Breast epithelium (tissue), 4 donors: ENCODE data around the gene C1orf159. TPM values are rescaled to one million over a fixed set of nuclear protein-coding genes. Genes with fewer than 3 reads are reported as not detected.

Experiments
- DNase-seq, 2 donors: peaks; one replicate each; pipeline ENCODE4 v3.0.0-alpha.2; 2019; ENCODE audit warnings: low spot score in 2 of 2
- H3K27ac ChIP-seq, 2 donors: fragments of 200-600 bp; sonication (generic) in 1 of 2; one replicate each; pipeline ENCODE4 v1.5.1; 2016 to 2019; ENCODE audit warnings: mild to moderate bottlenecking in 1 of 2
- H3K27me3 ChIP-seq, 2 donors: fragments of 200-600 bp; sonication (generic) in 1 of 2; one replicate each; pipeline versions ENCODE4 v1.5.1 to v1.6.0; 2017 to 2019; ENCODE audit warnings: control low read depth in 1 of 2, mild to moderate bottlenecking in 1 of 2
- H3K36me3 ChIP-seq: fragments of 200-600 bp; one replicate; pipeline ENCODE4 v1.5.1; 2019
- H3K4me1 ChIP-seq, 2 donors: fragments of 200-600 bp; sonication (generic); one replicate each; pipeline ENCODE4 v1.5.1; 2016 to 2019; ENCODE audit warnings: control low read depth in 1 of 2
- H3K4me3 ChIP-seq, 3 donors: fragments of 200-600 bp; sonication (generic); 1 replicate in 2 of 3; 2 replicates in 1 of 3; pipeline ENCODE4 v1.5.1; 2016 to 2019; ENCODE audit warnings: mild to moderate bottlenecking in 3 of 3, moderate library complexity in 2 of 3
- H3K9me3 ChIP-seq, 2 donors: fragments of 200-600 bp; sonication (generic) in 1 of 2; one replicate each; pipeline ENCODE4 v1.5.1; 2016 to 2019; ENCODE audit warnings: control low read depth in 1 of 2
- CTCF ChIP-seq, 3 donors: fragments of 450-650 bp; IDR thresholded peaks; one replicate each; pipeline ENCODE4 v1.5.1; 2016 to 2017; ENCODE audit warnings: antibody characterized with exemption in 3 of 3, mild to moderate bottlenecking in 3 of 3, moderate library complexity in 3 of 3
- POLR2A ChIP-seq: fragments of 450-650 bp; IDR thresholded peaks from one replicate; pipeline ENCODE4 v1.6.1; 2016; ENCODE audit warnings: antibody characterized with exemption, mild to moderate bottlenecking, moderate library complexity
- POLR2AphosphoS5 ChIP-seq, 3 donors: sonication (generic); formaldehyde crosslinking; IDR thresholded peaks; one replicate each; pipeline ENCODE4 v1.6.1; 2017; ENCODE audit warnings: antibody characterized with exemption in 3 of 3
- intact Hi-C: fragments of 100-400 bp; cut with DNase I; formaldehyde crosslinking; loops from one replicate; pipeline ENCODE4 v1.15.1; 2023; ENCODE audit warnings: low total_unique reads
- total RNA-seq, 3 donors: library from RNA; depleted of rRNA; stranded (reverse); fragments of >200 nt; gene quantifications; one replicate each; pipeline ENCODE4 v1.1.0, GENCODE V29; 2016

Gene C1orf159
- total RNA-seq, 3 donors from 2014 or later: 6.9 to 24.0 (median 12.5) TPM

- no peaks in the 10 kb centered on the region for H3K36me3 ChIP-seq
- H3K9me3 ChIP-seq: peaks cover 8% of the 10 kb centered on the region in 2 donors
- H3K27me3 ChIP-seq: no peaks in the 10 kb centered on the region
- peaks cover 0 to 2% of the 10 kb centered on the region in 2 donors for H3K4me1 ChIP-seq
- peak in 1 of 2 donors; percentile 41 for DNase-seq
- no peak overlapping the region for H3K27ac ChIP-seq
- TF ChIP-seq CTCF (IDR thresholded peaks at IDR 0.05) (no peak), POLR2AphosphoS5 (IDR thresholded peaks at IDR 0.05) (no peak), POLR2A (no peak)
- intact Hi-C loops: no loop called here
- H3K4me3 ChIP-seq: no peak overlapping the region
These were observed 1.5 kb downstream of the C1orf159 start for GRCh38 chr1:1114431-1114830.

GRCh38 chr1:1112237-1112985 is 3.5 kb downstream of the C1orf159 start:
- intact Hi-C loops: no loop called here
- DNase-seq: peak in 1 of 2 donors; percentile 24
- no peak overlapping the region for H3K4me3 ChIP-seq
- peaks cover 0 to 2% of the 10 kb centered on the region in 2 donors for H3K4me1 ChIP-seq
- H3K36me3 ChIP-seq: no peaks in the 10 kb centered on the region
- no peak for TF ChIP-seq CTCF (IDR thresholded peaks at IDR 0.05)
- peaks cover 8% of the 10 kb centered on the region in 2 donors for H3K9me3 ChIP-seq
- no peak overlapping the region for H3K27ac ChIP-seq
- no peaks in the 10 kb centered on the region for H3K27me3 ChIP-seq

- TF ChIP-seq CTCF (IDR thresholded peaks at IDR 0.05) (no peak), POLR2A (no peak), POLR2AphosphoS5 (IDR thresholded peaks at IDR 0.05) (no peak)
- H3K36me3 ChIP-seq: no peaks in the 10 kb centered on the region
- no peak overlapping the region for H3K4me3 ChIP-seq
- H3K4me1 ChIP-seq: peaks cover 0 to 2% of the 10 kb centered on the region in 2 donors
- H3K27ac ChIP-seq: no peak overlapping the region
- no peaks in the 10 kb centered on the region for H3K27me3 ChIP-seq
- H3K9me3 ChIP-seq: peaks cover 8 to 10% of the 10 kb centered on the region in 2 donors
- intact Hi-C loops: no loop called here
- peak in 1 of 2 donors; percentile 27 for DNase-seq
These were observed 4.2 kb downstream of the C1orf159 start for GRCh38 chr1:1111516-1112236.

GRCh38 chr1:1110561-1110971 is 5.3 kb downstream of the C1orf159 start:
- Histone ChIP-seq H3K4me3 (no peak overlapping the region), H3K4me1 (no peaks in the 10 kb centered on the region), H3K9me3 (peaks cover 8 to 12% of the 10 kb centered on the region in 2 donors), H3K36me3 (no peaks in the 10 kb centered on the region), H3K27me3 (no peaks in the 10 kb centered on the region), H3K27ac (no peak overlapping the region)
- intact Hi-C loops: no loop called here
- DNase-seq: no peak
- no peak for TF ChIP-seq CTCF (IDR thresholded peaks at IDR 0.05)
- no peak for TF ChIP-seq POLR2A
- TF ChIP-seq POLR2AphosphoS5 (IDR thresholded peaks at IDR 0.05): no peak

GRCh38 chr1:1109743-1110142 is 6.1 kb downstream of the C1orf159 start:
- no peak for DNase-seq
- Histone ChIP-seq H3K4me1 (no peaks in the 10 kb centered on the region), H3K9me3 (peaks cover 8 to 12% of the 10 kb centered on the region in 2 donors), H3K27ac (no peak overlapping the region), H3K27me3 (no peaks in the 10 kb centered on the region), H3K36me3 (no peaks in the 10 kb centered on the region), H3K4me3 (no peak overlapping the region)
- TF ChIP-seq CTCF (IDR thresholded peaks at IDR 0.05) (no peak), POLR2A (no peak), POLR2AphosphoS5 (IDR thresholded peaks at IDR 0.05) (no peak)
- intact Hi-C loops: no loop called here
